ENCODE data around the gene SPC25. TPM values are rescaled to one million over a fixed set of nuclear protein-coding genes. Genes with fewer than 3 reads are reported as not detected.
"Not testable (repeated sequence)": the region's sequence is repeated elsewhere in the genome, so short reads cannot be mapped to it uniquely, and the experiment has no call there.

SPC25 gene, protein sequence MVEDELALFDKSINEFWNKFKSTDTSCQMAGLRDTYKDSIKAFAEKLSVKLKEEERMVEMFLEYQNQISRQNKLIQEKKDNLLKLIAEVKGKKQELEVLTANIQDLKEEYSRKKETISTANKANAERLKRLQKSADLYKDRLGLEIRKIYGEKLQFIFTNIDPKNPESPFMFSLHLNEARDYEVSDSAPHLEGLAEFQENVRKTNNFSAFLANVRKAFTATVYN
- polyA plus RNA-seq (2013, experiment 1 of 4), result 40.5 TPM
- polyA plus RNA-seq (2013, experiment 2 of 4), result 40.2 TPM
- 38.5 TPM for polyA plus RNA-seq (2013, experiment 3 of 4)
- polyA plus RNA-seq (2013, experiment 4 of 4), result 38.9 TPM

- Histone ChIP-seq H3K27me3 (ENCODE audit: control insufficient read depth, insufficient read depth, low read length, poor library complexity, severe bottlenecking) (no peaks in the 10 kb centered on the region), H3K4me1 (ENCODE audit: control insufficient read depth, insufficient read depth, low read length) (peaks cover 2% of the 10 kb centered on the region), H3K36me3 (ENCODE audit: control insufficient read depth, insufficient read depth, low read length) (peaks cover 9% of the 10 kb centered on the region), H3K27ac (ENCODE audit: insufficient read depth, low read depth, low read length, poor library complexity, severe bottlenecking) (no peak within 1 kb of the TSS), H3K9me3 (ENCODE audit: control insufficient read depth, low read length) (no peaks in the 10 kb centered on the region), H3K4me3 (ENCODE audit: insufficient read depth, low read depth, low read length) (peak within 1 kb of the TSS; percentile 61)
- WGBS, 2 experiments, result 0% methylated on average over 38 of the region's 38 CpGs
Observed at GRCh38 chr2:168890006-168890782, at the start of gene SPC25. Gene SPC25 (minus strand): TSS chr2:168890430. CDS start chr2:168889519, 911 bp downstream.

DNA sequence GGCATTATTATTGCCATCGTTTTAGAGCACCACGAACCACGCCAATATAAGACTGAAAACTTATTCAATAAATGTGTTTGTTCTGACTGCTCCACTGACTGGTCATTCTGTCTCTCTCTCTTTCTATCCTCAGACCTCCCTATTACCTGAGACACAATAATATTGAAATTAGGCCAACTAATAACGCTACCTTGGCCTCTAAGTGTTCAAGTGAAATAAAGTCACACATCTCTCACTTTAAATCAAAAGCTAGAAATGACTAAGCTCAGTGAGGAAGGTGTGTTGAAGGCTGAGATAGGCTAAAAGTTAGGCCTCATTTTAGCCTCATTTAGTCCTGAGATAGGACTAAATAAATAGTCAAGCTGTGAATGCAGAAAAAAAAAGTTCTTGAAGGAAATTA, 49.7 kb upstream of the SPC25 start:
- Histone ChIP-seq H3K27me3 (ENCODE audit: control insufficient read depth, insufficient read depth, low read length, poor library complexity, severe bottlenecking) (no peaks in the 10 kb centered on the region), H3K4me1 (ENCODE audit: control insufficient read depth, insufficient read depth, low read length) (no peaks in the 10 kb centered on the region), H3K9me3 (ENCODE audit: control insufficient read depth, low read length) (no peaks in the 10 kb centered on the region), H3K36me3 (ENCODE audit: control insufficient read depth, insufficient read depth, low read length) (no peaks in the 10 kb centered on the region), H3K4me3 (ENCODE audit: insufficient read depth, low read depth, low read length) (no peak overlapping the region), H3K27ac (ENCODE audit: insufficient read depth, low read depth, low read length, poor library complexity, severe bottlenecking) (no peak overlapping the region)
- 89 to 100% methylated on average over 2 to 4 of the region's 4 CpGs for WGBS, 2 experiments

- Histone ChIP-seq H3K9me3 (ENCODE audit: control insufficient read depth, low read length) (no peaks in the 10 kb centered on the region), H3K4me1 (ENCODE audit: control insufficient read depth, insufficient read depth, low read length) (no peaks in the 10 kb centered on the region), H3K27me3 (ENCODE audit: control insufficient read depth, insufficient read depth, low read length, poor library complexity, severe bottlenecking) (no peaks in the 10 kb centered on the region), H3K4me3 (ENCODE audit: insufficient read depth, low read depth, low read length) (no peak overlapping the region), H3K36me3 (ENCODE audit: control insufficient read depth, insufficient read depth, low read length) (no peaks in the 10 kb centered on the region), H3K27ac (ENCODE audit: insufficient read depth, low read depth, low read length, poor library complexity, severe bottlenecking) (no peak overlapping the region)
- WGBS, 2 experiments, result no CpG with 5 or more reads among the region's 1 CpG
Observed at GRCh38 chr2:168939061-168939460, 48.8 kb upstream of the SPC25 start.

DNA sequence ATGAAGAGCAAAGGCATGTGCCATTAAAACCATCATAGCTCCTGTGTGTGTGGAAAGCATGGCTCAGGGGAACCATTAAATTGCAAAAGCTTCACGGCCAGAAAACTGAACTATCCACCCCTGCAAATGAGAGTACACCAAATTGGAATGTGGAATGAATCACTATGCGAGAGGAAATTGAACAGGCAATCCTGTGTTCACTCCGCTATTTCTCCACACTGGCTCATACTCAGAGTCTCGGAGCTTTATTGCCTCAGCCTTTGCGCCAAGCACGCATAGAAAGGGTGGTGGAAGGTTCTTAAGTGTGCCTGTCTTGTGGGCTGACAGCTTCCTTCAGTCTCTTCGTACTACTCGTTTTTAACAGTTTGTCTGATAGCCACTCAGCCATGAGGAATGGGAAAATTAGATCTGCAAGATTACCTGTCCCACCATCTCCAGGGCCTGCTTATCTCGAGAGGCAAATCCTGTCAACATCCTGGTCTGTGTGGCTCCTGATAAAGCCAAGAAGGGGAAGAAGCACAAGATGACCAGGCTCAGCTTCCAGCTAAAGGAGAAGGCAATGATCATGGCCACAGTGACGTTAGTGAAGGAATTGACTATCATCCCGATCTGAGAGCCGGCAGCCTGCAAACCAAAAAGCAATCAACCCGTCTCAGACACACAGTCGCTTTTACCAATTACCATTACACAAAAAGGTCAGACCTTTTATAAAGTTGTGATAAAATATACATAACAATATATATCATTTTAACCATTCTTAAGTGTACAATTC, 45.8 kb upstream of the SPC25 start:
- no peaks in the 10 kb centered on the region for H3K4me1 ChIP-seq (ENCODE audit: control insufficient read depth, insufficient read depth, low read length)
- H3K27me3 ChIP-seq (ENCODE audit: control insufficient read depth, insufficient read depth, low read length, poor library complexity, severe bottlenecking), result no peaks in the 10 kb centered on the region
- no peaks in the 10 kb centered on the region for H3K9me3 ChIP-seq (ENCODE audit: control insufficient read depth, low read length)
- no peak overlapping the region for H3K27ac ChIP-seq (ENCODE audit: insufficient read depth, low read depth, low read length, poor library complexity, severe bottlenecking)
- 92% methylated on average over 14 of the region's 14 CpGs for WGBS, 2 experiments
- H3K4me3 ChIP-seq (ENCODE audit: insufficient read depth, low read depth, low read length), result no peak overlapping the region
- no peaks in the 10 kb centered on the region for H3K36me3 ChIP-seq (ENCODE audit: control insufficient read depth, insufficient read depth, low read length)

DNA sequence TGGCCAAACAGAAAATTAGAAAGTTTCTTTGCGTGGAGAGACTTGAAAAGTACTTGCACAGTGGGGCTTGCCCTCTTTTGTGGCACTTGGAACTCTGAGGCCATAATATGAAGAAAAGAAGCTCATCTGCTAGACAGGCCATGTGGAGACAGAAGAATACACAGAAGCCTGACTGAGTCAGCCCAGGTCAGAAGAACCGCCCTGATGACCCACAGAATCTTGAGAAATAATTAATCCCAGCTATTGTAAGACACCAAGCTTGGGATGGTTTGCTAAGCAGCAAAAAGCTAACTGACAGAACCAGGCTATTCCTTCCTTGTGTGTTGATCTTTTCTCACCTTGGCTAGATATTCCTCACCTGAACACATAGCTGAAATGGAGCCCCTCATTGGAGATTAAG, 44.6 kb upstream of the SPC25 start:
- no peaks in the 10 kb centered on the region for H3K36me3 ChIP-seq (ENCODE audit: control insufficient read depth, insufficient read depth, low read length)
- 91 to 96% methylated on average over 2 of the region's 2 CpGs for WGBS, 2 experiments
- H3K27ac ChIP-seq (ENCODE audit: insufficient read depth, low read depth, low read length, poor library complexity, severe bottlenecking), result no peak overlapping the region
- no peaks in the 10 kb centered on the region for H3K4me1 ChIP-seq (ENCODE audit: control insufficient read depth, insufficient read depth, low read length)
- no peaks in the 10 kb centered on the region for H3K27me3 ChIP-seq (ENCODE audit: control insufficient read depth, insufficient read depth, low read length, poor library complexity, severe bottlenecking)
- H3K4me3 ChIP-seq (ENCODE audit: insufficient read depth, low read depth, low read length), result no peak overlapping the region
- H3K9me3 ChIP-seq (ENCODE audit: control insufficient read depth, low read length), result no peaks in the 10 kb centered on the region

DNA sequence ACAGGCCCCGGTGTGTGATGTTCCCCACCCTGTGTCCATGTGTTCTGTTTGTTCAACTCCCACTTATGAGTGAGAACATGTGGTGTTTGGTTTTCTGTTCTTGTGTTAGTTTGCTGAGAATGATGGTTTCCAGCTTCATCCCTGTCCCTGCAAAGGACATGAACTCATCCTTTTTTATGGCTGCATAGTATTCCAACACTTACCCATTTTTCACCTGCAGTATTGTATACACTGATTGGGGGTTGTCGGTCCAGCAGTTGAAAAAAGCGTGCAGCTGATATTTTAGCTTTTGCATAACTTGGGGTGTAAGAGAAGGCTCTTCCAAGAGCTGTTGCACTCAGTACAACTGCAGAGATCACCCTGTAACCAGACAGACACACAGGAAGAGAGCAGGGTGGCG, 41.9 kb upstream of the SPC25 start:
- H3K36me3 ChIP-seq (ENCODE audit: control insufficient read depth, insufficient read depth, low read length); H3K27ac ChIP-seq (ENCODE audit: insufficient read depth, low read depth, low read length, poor library complexity, severe bottlenecking); H3K27me3 ChIP-seq (ENCODE audit: control insufficient read depth, insufficient read depth, low read length, poor library complexity, severe bottlenecking); H3K4me1 ChIP-seq (ENCODE audit: control insufficient read depth, insufficient read depth, low read length); H3K9me3 ChIP-seq (ENCODE audit: control insufficient read depth, low read length); H3K4me3 ChIP-seq (ENCODE audit: insufficient read depth, low read depth, low read length): not testable (repeated sequence)
- WGBS, 2 experiments, result 87 to 93% methylated on average over 4 of the region's 4 CpGs

- H3K36me3 ChIP-seq (ENCODE audit: control insufficient read depth, insufficient read depth, low read length), result no peaks in the 10 kb centered on the region
- H3K27ac ChIP-seq (ENCODE audit: insufficient read depth, low read depth, low read length, poor library complexity, severe bottlenecking), result no peak overlapping the region
- H3K9me3 ChIP-seq (ENCODE audit: control insufficient read depth, low read length), result no peaks in the 10 kb centered on the region
- H3K27me3 ChIP-seq (ENCODE audit: control insufficient read depth, insufficient read depth, low read length, poor library complexity, severe bottlenecking), result no peaks in the 10 kb centered on the region
- H3K4me3 ChIP-seq (ENCODE audit: insufficient read depth, low read depth, low read length), result no peak overlapping the region
- no peaks in the 10 kb centered on the region for H3K4me1 ChIP-seq (ENCODE audit: control insufficient read depth, insufficient read depth, low read length)
- 93 to 100% methylated on average over 1 of the region's 1 CpG for WGBS, 2 experiments
Observed at GRCh38 chr2:168930242-168930641, 40.0 kb upstream of the SPC25 start.

DNA sequence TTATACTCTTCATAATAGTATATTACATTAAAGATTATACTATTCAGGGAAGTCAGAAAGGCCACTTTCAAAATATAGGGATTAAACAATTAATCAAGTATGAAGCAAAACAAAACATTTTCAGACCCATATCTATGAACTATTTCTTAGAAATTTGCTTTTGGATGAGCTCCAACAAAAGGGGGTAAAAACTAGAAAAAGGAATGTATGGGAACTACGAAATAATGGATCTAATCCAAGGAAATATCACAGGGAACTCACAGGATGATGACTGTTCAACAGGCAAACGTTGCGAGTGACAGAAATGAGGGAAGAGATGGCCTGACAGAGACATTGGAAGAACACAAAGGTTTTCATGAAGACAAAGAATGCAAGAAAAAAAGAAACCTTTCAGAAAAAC, 38.8 kb upstream of the SPC25 start:
- H3K27ac ChIP-seq (ENCODE audit: insufficient read depth, low read depth, low read length, poor library complexity, severe bottlenecking), result no peak overlapping the region
- H3K4me3 ChIP-seq (ENCODE audit: insufficient read depth, low read depth, low read length), result no peak overlapping the region
- WGBS, 2 experiments, result 90 to 91% methylated on average over 3 of the region's 3 CpGs
- H3K9me3 ChIP-seq (ENCODE audit: control insufficient read depth, low read length), result no peaks in the 10 kb centered on the region
- H3K27me3 ChIP-seq (ENCODE audit: control insufficient read depth, insufficient read depth, low read length, poor library complexity, severe bottlenecking), result no peaks in the 10 kb centered on the region
- H3K36me3 ChIP-seq (ENCODE audit: control insufficient read depth, insufficient read depth, low read length), result no peaks in the 10 kb centered on the region
- H3K4me1 ChIP-seq (ENCODE audit: control insufficient read depth, insufficient read depth, low read length), result no peaks in the 10 kb centered on the region

DNA sequence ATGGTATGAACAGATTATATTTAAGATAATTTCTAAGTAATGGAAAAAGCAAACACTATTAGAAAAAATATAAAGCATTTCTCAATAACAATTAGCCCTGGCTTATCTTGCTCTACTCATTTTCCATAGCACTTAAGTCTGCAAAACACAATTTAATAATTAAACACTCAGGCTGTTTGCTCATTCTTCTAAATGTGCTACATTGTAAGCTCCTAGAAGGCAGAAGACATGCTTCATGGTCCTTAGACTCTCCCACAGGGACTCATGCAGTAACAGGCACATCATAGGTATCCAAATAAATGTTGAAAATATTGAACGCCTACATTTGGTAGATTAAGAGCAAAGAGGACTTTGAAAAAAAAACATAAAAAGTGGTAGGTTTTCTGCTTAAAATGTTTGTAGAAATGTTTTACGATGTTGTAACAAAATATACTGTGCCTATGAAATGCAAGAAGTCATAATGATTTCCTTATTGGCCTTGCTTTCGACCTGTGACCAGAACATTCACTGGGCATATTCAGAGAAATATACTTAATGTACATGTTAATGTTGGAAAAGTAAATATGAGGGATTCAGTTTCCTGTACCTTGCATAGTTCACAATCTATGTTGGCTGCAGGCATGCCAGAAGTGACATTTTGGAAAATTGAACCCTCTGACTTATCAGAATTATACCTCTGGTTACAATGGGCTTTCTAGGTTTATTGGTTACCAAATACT, 38.0 kb upstream of the SPC25 start:
- H3K4me3 ChIP-seq (ENCODE audit: insufficient read depth, low read depth, low read length), result no peak overlapping the region

More for the DNA sequence above, 38.0 kb upstream of the SPC25 start:
- no peaks in the 10 kb centered on the region for H3K27me3 ChIP-seq (ENCODE audit: control insufficient read depth, insufficient read depth, low read length, poor library complexity, severe bottlenecking)
- no peaks in the 10 kb centered on the region for H3K36me3 ChIP-seq (ENCODE audit: control insufficient read depth, insufficient read depth, low read length)
- no peaks in the 10 kb centered on the region for H3K4me1 ChIP-seq (ENCODE audit: control insufficient read depth, insufficient read depth, low read length)
- 94 to 96% methylated on average over 3 of the region's 3 CpGs for WGBS, 2 experiments
- no peaks in the 10 kb centered on the region for H3K9me3 ChIP-seq (ENCODE audit: control insufficient read depth, low read length)
- H3K27ac ChIP-seq (ENCODE audit: insufficient read depth, low read depth, low read length, poor library complexity, severe bottlenecking), result no peak overlapping the region
